ENCODE measurements around the gene CDKAL1. TPM values are rescaled to one million over a fixed set of nuclear protein-coding genes. Genes with fewer than 3 reads are reported as not detected.

CDKAL1 gene
- total and polyA plus RNA-seq, 2 of the 13 experiments (the other 11 are each of a cell fraction or from before 2014, with no cell fraction given): 9.5 to 27.7 TPM

- no peak for TF ChIP-seq ZSCAN5A (CRISPR knock-in tag; IDR thresholded peaks at IDR 0.05; ENCODE audit: borderline replicate concordance)
- peak; percentile 86 for TF ChIP-seq NR2F2 (IDR thresholded peaks at IDR 0.05; ENCODE audit: borderline replicate concordance, low read depth)
- TF ChIP-seq SKIL (CRISPR knock-in tag; IDR thresholded peaks at IDR 0.05; ENCODE audit: borderline replicate concordance): no peak
- TF ChIP-seq ZNF580 (CRISPR knock-in tag; IDR thresholded peaks at IDR 0.05; ENCODE audit: borderline replicate concordance, low read depth): no peak
- TF ChIP-seq, protein P1, sequence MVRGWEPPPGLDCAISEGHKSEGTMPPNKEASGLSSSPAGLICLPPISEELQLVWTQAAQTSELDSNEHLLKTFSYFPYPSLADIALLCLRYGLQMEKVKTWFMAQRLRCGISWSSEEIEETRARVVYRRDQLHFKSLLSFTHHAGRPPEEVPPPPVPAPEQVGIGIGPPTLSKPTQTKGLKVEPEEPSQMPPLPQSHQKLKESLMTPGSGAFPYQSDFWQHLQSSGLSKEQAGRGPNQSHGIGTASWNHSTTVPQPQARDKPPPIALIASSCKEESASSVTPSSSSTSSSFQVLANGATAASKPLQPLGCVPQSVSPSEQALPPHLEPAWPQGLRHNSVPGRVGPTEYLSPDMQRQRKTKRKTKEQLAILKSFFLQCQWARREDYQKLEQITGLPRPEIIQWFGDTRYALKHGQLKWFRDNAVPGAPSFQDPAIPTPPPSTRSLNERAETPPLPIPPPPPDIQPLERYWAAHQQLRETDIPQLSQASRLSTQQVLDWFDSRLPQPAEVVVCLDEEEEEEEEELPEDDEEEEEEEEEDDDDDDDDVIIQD (CRISPR knock-in tag; IDR thresholded peaks at IDR 0.05; ENCODE audit: low read depth): peak; percentile 99
- peak; percentile 54; the same call in 1 of the 2 replicates for TF ChIP-seq TBX2 (CRISPR knock-in tag; IDR thresholded peaks at IDR 0.05; ENCODE audit: borderline replicate concordance)
- no peak for TF ChIP-seq ZNF615 (CRISPR knock-in tag; IDR thresholded peaks at IDR 0.05; ENCODE audit: borderline replicate concordance)
- TF ChIP-seq ZNF841 (CRISPR knock-in tag; IDR thresholded peaks at IDR 0.05; ENCODE audit: borderline replicate concordance): no peak
- TF ChIP-seq RARA (CRISPR knock-in tag; IDR thresholded peaks at IDR 0.05): peak; percentile 85
- TF ChIP-seq THAP8 (CRISPR knock-in tag; IDR thresholded peaks at IDR 0.05; ENCODE audit: borderline replicate concordance): no peak
- TF ChIP-seq, protein P2, sequence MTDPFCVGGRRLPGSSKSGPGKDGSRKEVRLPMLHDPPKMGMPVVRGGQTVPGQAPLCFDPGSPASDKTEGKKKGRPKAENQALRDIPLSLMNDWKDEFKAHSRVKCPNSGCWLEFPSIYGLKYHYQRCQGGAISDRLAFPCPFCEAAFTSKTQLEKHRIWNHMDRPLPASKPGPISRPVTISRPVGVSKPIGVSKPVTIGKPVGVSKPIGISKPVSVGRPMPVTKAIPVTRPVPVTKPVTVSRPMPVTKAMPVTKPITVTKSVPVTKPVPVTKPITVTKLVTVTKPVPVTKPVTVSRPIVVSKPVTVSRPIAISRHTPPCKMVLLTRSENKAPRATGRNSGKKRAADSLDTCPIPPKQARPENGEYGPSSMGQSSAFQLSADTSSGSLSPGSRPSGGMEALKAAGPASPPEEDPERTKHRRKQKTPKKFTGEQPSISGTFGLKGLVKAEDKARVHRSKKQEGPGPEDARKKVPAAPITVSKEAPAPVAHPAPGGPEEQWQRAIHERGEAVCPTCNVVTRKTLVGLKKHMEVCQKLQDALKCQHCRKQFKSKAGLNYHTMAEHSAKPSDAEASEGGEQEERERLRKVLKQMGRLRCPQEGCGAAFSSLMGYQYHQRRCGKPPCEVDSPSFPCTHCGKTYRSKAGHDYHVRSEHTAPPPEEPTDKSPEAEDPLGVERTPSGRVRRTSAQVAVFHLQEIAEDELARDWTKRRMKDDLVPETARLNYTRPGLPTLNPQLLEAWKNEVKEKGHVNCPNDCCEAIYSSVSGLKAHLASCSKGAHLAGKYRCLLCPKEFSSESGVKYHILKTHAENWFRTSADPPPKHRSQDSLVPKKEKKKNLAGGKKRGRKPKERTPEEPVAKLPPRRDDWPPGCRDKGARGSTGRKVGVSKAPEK (CRISPR knock-in tag; IDR thresholded peaks at IDR 0.05; ENCODE audit: borderline replicate concordance): no peak
- peak; percentile 32; the same call in 1 of the 2 replicates for TF ChIP-seq HNF4G (IDR thresholded peaks at IDR 0.05; ENCODE audit: borderline replicate concordance, low read depth, low read length)
- no peak for TF ChIP-seq HNF4G (CRISPR knock-in tag; IDR thresholded peaks at IDR 0.05; ENCODE audit: borderline replicate concordance, low read depth)
- TF ChIP-seq KLF6 (CRISPR knock-in tag; IDR thresholded peaks at IDR 0.05): no peak
- TF ChIP-seq ZNF552 (CRISPR knock-in tag; IDR thresholded peaks at IDR 0.05; ENCODE audit: borderline replicate concordance): no peak
- no peak for TF ChIP-seq ZNF224 (CRISPR knock-in tag; IDR thresholded peaks at IDR 0.05)
- TF ChIP-seq GZF1 (CRISPR knock-in tag; IDR thresholded peaks at IDR 0.05): no peak
- no peak for TF ChIP-seq SMAD9 (CRISPR knock-in tag; IDR thresholded peaks at IDR 0.05)
- TF ChIP-seq, protein P3, sequence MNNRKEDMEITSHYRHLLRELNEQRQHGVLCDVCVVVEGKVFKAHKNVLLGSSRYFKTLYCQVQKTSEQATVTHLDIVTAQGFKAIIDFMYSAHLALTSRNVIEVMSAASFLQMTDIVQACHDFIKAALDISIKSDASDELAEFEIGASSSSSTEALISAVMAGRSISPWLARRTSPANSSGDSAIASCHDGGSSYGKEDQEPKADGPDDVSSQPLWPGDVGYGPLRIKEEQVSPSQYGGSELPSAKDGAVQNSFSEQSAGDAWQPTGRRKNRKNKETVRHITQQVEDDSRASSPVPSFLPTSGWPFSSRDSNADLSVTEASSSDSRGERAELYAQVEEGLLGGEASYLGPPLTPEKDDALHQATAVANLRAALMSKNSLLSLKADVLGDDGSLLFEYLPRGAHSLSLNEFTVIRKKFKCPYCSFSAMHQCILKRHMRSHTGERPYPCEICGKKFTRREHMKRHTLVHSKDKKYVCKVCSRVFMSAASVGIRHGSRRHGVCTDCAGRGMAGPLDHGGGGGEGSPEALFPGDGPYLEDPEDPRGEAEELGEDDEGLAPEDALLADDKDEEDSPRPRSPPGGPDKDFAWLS (CRISPR knock-in tag; IDR thresholded peaks at IDR 0.05; ENCODE audit: borderline replicate concordance): no peak
- TF ChIP-seq IKZF1 (IDR thresholded peaks at IDR 0.05): no peak
Observed at GRCh38 chr6:20642441-20642840, 108.2 kb downstream of the CDKAL1 start (continued).
